ENCODE data around the gene MRPL12.
"Not testable (repeated sequence)": the region's sequence is repeated elsewhere in the genome, so short reads cannot be mapped to it uniquely, and the experiment has no call there.

The MRPL12 gene

DNA sequence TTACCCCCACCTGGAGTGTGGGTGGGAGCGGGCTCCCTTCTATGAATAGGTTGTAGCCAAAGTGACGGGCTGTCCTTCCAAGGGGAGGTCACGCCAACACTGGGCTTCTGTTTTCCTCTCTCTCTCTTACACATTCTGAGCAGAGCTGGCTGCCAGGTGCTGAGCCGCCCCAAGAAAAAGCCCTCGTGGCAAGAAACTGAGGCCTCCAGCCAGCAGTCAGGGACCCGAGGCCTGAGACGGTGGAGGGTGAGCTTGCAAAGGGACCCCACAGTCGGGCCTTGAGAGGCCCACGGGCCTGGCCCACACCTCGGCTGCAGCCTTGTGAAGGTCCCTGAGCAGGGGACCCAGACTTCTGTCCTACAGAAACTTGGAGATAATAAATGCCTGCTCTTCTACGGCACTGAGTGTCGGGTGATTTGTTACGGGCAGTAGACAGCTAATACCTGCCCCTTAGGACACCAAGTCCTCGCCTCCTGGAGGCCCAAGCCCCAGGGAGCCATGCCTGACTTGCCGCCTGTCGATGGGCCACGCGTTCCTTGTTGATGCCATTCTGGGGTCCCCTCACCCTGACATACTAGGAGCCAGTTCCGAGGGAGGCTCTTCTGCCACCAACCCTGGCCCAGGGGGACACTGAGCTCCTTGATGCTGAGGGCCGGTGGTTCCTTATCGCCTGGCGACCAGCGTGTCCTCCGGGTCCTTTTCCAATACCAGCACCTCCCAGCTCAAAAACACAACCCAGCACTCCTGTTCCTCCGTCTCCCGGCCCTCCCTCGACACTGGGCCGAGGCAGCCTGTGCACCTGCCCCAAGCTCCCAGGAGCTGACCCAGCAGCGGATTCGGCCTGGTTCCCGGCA is 35.0 kb downstream of the MRPL12 start:
- peak overlapping the region; percentile 98 for H3K27ac ChIP-seq (replicated peaks)
- no peak overlapping the region for H3K4me3 ChIP-seq (replicated peaks; ENCODE audit: insufficient read depth, low read length)
- H3K27me3 ChIP-seq (ENCODE audit: insufficient read depth, poor library complexity, severe bottlenecking), result no peaks in the 10 kb centered on the region
- DNase-seq (ENCODE audit: low read depth in 1 of 2, low spot score in 1 of 2), result no peak
- TF ChIP-seq, protein P1, sequence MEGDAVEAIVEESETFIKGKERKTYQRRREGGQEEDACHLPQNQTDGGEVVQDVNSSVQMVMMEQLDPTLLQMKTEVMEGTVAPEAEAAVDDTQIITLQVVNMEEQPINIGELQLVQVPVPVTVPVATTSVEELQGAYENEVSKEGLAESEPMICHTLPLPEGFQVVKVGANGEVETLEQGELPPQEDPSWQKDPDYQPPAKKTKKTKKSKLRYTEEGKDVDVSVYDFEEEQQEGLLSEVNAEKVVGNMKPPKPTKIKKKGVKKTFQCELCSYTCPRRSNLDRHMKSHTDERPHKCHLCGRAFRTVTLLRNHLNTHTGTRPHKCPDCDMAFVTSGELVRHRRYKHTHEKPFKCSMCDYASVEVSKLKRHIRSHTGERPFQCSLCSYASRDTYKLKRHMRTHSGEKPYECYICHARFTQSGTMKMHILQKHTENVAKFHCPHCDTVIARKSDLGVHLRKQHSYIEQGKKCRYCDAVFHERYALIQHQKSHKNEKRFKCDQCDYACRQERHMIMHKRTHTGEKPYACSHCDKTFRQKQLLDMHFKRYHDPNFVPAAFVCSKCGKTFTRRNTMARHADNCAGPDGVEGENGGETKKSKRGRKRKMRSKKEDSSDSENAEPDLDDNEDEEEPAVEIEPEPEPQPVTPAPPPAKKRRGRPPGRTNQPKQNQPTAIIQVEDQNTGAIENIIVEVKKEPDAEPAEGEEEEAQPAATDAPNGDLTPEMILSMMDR (IDR thresholded peaks at IDR 0.05; ENCODE audit: insufficient read depth, low read length), result no peak
- TF ChIP-seq SPI1 (IDR thresholded peaks at IDR 0.05; ENCODE audit: borderline replicate concordance, low read depth), result no peak
- TF ChIP-seq GABPA (IDR thresholded peaks at IDR 0.05; ENCODE audit: low read depth), result no peak
- TF ChIP-seq POLR2AphosphoS5 (IDR thresholded peaks at IDR 0.05; ENCODE audit: low read depth), result no peak
- TF ChIP-seq, protein P2, sequence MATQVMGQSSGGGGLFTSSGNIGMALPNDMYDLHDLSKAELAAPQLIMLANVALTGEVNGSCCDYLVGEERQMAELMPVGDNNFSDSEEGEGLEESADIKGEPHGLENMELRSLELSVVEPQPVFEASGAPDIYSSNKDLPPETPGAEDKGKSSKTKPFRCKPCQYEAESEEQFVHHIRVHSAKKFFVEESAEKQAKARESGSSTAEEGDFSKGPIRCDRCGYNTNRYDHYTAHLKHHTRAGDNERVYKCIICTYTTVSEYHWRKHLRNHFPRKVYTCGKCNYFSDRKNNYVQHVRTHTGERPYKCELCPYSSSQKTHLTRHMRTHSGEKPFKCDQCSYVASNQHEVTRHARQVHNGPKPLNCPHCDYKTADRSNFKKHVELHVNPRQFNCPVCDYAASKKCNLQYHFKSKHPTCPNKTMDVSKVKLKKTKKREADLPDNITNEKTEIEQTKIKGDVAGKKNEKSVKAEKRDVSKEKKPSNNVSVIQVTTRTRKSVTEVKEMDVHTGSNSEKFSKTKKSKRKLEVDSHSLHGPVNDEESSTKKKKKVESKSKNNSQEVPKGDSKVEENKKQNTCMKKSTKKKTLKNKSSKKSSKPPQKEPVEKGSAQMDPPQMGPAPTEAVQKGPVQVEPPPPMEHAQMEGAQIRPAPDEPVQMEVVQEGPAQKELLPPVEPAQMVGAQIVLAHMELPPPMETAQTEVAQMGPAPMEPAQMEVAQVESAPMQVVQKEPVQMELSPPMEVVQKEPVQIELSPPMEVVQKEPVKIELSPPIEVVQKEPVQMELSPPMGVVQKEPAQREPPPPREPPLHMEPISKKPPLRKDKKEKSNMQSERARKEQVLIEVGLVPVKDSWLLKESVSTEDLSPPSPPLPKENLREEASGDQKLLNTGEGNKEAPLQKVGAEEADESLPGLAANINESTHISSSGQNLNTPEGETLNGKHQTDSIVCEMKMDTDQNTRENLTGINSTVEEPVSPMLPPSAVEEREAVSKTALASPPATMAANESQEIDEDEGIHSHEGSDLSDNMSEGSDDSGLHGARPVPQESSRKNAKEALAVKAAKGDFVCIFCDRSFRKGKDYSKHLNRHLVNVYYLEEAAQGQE (IDR thresholded peaks at IDR 0.05; ENCODE audit: insufficient replicate concordance, low read depth), result no peak

DNA sequence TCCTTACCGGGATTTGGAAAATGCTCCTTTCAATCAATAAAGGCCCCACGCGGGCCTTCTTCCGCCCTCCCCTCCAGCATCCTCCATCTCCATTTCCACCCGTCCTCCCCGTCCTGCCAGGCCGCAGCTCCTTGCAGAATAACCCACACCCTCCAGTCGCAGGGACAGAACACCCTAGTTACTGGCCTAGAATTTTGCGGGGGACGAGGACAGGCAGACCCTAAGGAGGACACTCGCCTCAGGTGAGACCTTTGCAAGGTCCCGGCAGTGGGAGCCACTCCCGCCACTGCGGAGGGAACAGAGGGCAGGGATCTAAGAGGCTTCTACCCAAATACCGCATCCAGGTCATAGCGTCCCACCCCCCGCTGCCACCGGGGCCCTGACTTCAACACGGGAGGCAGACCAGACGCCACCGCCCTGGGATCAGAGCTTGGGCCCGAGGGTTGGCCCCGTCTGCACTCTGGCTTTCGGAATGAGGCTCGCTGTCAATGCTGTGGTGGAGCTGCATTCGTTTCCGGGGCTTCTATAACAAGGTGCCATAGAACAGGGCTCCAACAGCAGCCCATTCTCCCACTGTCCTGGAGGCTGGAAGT is 35.7 kb downstream of the MRPL12 start:
- TF ChIP-seq, protein P2 (IDR thresholded peaks at IDR 0.05; ENCODE audit: insufficient replicate concordance, low read depth), result no peak
- TF ChIP-seq SPI1 (IDR thresholded peaks at IDR 0.05; ENCODE audit: borderline replicate concordance, low read depth), result no peak
- TF ChIP-seq, protein P1 (IDR thresholded peaks at IDR 0.05; ENCODE audit: insufficient read depth, low read length), result no peak
- Histone ChIP-seq H3K4me3 (replicated peaks; ENCODE audit: insufficient read depth, low read length) (no peak overlapping the region), H3K27ac (replicated peaks) (no peak overlapping the region), H3K27me3 (ENCODE audit: insufficient read depth, poor library complexity, severe bottlenecking) (no peaks in the 10 kb centered on the region)
- DNase-seq (ENCODE audit: low read depth in 1 of 2, low spot score in 1 of 2), result no peak

DNA sequence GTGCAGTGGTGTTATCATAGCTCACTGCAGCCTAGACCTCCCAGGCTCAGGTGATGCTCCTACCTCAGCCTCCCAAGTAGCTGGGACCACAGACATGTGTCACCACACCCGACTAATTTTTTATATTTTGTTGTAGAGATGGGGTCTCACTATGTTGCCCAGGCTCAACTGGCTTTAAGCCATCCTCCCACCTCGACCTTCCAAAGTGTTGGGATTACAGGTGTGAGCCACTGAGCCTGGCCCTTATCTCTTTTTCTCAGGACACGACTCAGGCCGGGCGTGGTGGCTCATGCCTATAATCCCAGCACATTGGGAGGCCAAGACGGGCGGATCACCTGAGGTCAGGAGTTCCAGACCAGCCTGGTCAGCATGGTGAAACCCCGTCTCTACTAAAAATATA is 36.4 kb downstream of the MRPL12 start:
- DNase-seq (ENCODE audit: low read depth in 1 of 2, low spot score in 1 of 2); H3K27ac ChIP-seq (replicated peaks); H3K4me3 ChIP-seq (replicated peaks; ENCODE audit: insufficient read depth, low read length); H3K27me3 ChIP-seq (ENCODE audit: insufficient read depth, poor library complexity, severe bottlenecking): not testable (repeated sequence)

DNA sequence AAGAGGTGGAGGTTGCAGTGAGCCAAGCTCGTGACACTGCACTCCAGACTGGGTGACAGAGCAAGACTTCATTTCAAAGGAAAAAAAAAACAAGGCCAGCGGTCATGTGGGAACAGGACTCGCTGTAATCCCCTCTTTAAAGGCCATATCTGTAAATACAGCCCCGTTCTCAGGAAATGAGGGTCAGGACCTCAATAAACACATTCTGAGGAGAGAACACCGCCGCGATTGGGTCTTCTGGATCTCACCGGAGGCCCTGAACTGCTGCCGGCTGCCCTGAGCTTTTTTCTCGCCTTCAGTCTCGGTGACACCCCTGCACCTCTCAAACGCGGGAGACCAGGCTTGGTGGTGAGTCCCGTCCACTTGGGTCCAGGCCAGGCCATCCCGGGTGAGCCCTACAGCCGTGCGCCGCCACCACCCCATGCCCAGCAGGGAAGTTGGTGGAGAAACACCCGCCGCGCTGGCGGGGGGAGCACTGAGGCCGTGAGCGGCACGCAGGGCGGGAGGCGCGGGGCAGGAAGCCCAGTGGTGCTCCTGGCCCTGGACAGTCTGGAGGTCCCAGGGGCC is 37.3 kb downstream of the MRPL12 start:
- H3K4me3 ChIP-seq (replicated peaks; ENCODE audit: insufficient read depth, low read length), result no peak overlapping the region
- no peak for DNase-seq (ENCODE audit: low read depth in 1 of 2, low spot score in 1 of 2)
- no peak overlapping the region for H3K27ac ChIP-seq (replicated peaks)
- TF ChIP-seq, protein P1 (IDR thresholded peaks at IDR 0.05; ENCODE audit: insufficient read depth, low read length), result no peak
- TF ChIP-seq SPI1 (IDR thresholded peaks at IDR 0.05; ENCODE audit: borderline replicate concordance, low read depth), result no peak
- TF ChIP-seq POLR2AphosphoS5 (IDR thresholded peaks at IDR 0.05; ENCODE audit: low read depth), result no peak
- TF ChIP-seq, protein P2 (IDR thresholded peaks at IDR 0.05; ENCODE audit: insufficient replicate concordance, low read depth), result no peak
- no peak for TF ChIP-seq GABPA (IDR thresholded peaks at IDR 0.05; ENCODE audit: low read depth)
- no peaks in the 10 kb centered on the region for H3K27me3 ChIP-seq (ENCODE audit: insufficient read depth, poor library complexity, severe bottlenecking)

Measured in HL-60 (cell line).